ENCODE data around the gene GNG13. TPM values are rescaled to one million over a fixed set of nuclear protein-coding genes. Genes with fewer than 3 reads are reported as not detected.

The GNG13 gene
- total RNA-seq, 1 donor from 2014 or later: not detected

DNA sequence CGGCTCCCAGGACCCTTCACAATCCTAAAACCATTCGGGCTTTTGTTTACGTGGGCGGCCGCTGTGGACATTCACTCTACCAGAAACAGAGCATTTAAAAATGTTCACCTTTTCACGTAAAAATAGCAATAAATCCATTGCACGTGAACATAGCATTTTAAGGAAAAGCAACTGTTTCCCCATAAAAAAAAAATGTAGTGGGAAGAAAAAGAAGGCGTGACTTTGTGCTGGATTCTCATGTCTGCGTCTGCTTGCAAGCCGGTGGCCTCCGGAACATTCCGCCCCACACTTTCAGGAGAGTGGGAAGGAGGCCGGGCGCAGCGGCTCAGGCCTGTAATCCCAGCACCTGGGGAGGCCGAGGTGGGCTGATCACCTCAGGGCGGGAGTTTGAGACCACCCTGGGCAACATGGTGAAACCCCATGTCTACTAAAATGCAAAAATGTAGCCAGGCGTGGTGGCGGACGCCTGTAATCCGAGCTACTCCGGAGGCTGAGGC is 13.4 kb upstream of the GNG13 start:
- intact Hi-C loops (cut with DNase I): no loop called here
- Histone ChIP-seq H3K4me1 (peaks cover 8% of the 10 kb centered on the region), H3K4me3 (no peak overlapping the region), H3K36me3 (no peaks in the 10 kb centered on the region), H3K9me3 (no peaks in the 10 kb centered on the region), H3K27ac (no peak overlapping the region), H3K27me3 (ENCODE audit: low read depth) (peaks cover 68% of the 10 kb centered on the region)
- TF ChIP-seq, protein P1, sequence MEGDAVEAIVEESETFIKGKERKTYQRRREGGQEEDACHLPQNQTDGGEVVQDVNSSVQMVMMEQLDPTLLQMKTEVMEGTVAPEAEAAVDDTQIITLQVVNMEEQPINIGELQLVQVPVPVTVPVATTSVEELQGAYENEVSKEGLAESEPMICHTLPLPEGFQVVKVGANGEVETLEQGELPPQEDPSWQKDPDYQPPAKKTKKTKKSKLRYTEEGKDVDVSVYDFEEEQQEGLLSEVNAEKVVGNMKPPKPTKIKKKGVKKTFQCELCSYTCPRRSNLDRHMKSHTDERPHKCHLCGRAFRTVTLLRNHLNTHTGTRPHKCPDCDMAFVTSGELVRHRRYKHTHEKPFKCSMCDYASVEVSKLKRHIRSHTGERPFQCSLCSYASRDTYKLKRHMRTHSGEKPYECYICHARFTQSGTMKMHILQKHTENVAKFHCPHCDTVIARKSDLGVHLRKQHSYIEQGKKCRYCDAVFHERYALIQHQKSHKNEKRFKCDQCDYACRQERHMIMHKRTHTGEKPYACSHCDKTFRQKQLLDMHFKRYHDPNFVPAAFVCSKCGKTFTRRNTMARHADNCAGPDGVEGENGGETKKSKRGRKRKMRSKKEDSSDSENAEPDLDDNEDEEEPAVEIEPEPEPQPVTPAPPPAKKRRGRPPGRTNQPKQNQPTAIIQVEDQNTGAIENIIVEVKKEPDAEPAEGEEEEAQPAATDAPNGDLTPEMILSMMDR (IDR thresholded peaks at IDR 0.05): no peak
- no peak for DNase-seq
- ATAC-seq: no peak

DNA sequence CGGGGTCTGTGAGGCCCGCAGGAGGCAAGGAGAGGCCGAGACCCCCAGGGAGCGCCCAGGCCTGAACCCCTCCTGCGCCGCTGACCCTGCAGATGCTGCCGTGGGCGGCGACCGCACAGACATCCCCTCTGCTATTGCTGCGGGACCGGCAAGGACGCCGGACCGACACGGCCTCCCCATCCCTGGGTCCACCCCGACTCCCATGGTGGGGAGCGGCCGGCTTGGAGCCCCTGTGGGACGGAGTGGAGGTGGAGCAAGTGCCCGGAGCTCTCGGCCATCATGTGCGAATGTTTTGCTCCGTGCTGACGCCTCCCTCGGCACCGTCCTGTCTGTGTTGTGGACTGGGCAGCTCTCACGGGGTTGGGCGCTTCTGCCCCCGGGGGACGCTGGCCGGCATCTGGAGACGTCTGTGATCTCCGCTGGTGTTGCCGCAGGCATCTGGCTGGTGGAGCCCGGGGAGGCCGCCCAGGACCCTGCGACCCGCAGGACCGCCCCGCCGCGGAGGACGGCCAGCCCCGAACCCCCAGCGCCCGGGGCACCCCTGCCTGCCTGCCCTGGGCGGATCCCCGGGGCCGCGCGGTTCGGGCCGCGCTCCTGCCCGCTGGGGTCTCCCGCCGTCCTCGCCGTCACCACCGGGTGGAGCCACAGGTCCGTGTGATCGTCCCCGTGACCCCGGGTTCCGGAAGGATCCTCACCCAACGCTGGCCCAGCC is 12.8 kb upstream of the GNG13 start:
- no peak overlapping the region for H3K27ac ChIP-seq
- peak overlapping the region; percentile 27 for H3K4me3 ChIP-seq
- TF ChIP-seq, protein P1 (IDR thresholded peaks at IDR 0.05): peak; percentile 52
- no peaks in the 10 kb centered on the region for H3K36me3 ChIP-seq
- intact Hi-C loops (cut with DNase I): no loop called here
- DNase-seq (no peak), ATAC-seq (peak; percentile 45 to 66)
- peaks cover 13% of the 10 kb centered on the region for H3K4me1 ChIP-seq
- H3K9me3 ChIP-seq: no peaks in the 10 kb centered on the region
- H3K27me3 ChIP-seq (ENCODE audit: low read depth): peaks cover 65% of the 10 kb centered on the region

DNA sequence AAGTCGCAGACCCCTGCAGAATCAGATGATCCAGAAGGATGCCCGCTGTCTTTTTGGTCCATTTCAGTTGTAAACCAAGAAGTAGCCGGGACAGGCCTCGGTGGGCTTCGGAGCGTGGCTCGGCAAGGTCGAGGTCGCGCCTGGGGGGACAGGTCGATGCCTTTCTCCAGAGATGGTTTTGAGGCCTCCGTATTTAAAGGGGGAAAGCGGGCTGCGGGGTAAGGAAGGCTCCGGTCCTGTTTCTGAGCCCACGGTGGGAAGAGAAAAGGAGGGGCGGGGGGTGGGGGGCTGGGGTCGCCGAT is 7.5 kb upstream of the GNG13 start:
- ATAC-seq: no peak
- Histone ChIP-seq H3K27ac (peak overlapping the region; percentile 98), H3K36me3 (no peaks in the 10 kb centered on the region), H3K4me3 (peak overlapping the region; percentile 94), H3K27me3 (ENCODE audit: low read depth) (peaks cover 16% of the 10 kb centered on the region), H3K9me3 (no peaks in the 10 kb centered on the region), H3K4me1 (peaks cover 24% of the 10 kb centered on the region)
- intact Hi-C loops (cut with DNase I): no loop called here
- no peak for DNase-seq
- TF ChIP-seq, protein P1 (IDR thresholded peaks at IDR 0.05): no peak

DNA sequence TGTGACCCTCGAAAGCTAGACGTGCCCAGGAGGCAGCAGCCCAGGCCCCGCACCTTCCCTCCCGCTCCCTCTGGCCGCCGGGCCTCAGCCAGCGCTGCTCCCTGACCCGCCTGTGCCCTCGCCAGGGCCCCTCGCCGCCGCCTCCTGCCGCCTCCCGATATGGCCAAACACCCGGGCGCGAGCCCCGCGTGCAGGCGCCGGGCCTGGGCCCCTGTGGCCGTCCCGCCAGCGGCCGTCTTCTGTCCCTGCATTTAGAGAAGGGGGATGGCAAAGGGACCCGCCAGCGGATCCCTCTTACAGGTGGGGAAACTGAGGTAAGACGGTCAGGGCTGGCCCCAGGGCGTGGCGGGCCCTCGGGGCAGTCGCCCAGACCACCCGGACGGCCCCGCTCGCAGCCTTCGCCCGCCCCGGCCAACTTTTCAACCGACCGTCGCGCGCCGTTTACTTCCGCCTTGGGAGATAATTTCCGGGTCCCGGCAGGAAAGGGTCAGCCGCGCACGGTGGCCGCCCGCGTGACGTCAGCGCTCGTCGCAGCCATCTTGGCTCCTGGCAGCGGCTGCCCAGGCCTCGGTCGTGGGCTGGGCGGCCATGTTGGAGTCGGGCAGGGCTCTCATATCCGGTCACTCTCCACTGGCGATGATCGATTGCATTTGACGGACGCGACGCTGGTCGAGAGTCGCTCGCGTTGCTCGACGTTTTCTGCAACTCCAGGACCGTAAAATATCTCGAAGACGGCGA is 7.0 kb upstream of the GNG13 start:
- Histone ChIP-seq H3K4me1 (peaks cover 24% of the 10 kb centered on the region), H3K27ac (peak overlapping the region; percentile 98), H3K9me3 (no peaks in the 10 kb centered on the region), H3K4me3 (peak overlapping the region; percentile 94), H3K27me3 (ENCODE audit: low read depth) (peaks cover 10% of the 10 kb centered on the region), H3K36me3 (no peaks in the 10 kb centered on the region)
- ATAC-seq (peak; percentile 97 to 99), DNase-seq (peak; percentile 96)
- TF ChIP-seq, protein P1 (IDR thresholded peaks at IDR 0.05): no peak
- intact Hi-C loops (cut with DNase I): no loop called here

DNA sequence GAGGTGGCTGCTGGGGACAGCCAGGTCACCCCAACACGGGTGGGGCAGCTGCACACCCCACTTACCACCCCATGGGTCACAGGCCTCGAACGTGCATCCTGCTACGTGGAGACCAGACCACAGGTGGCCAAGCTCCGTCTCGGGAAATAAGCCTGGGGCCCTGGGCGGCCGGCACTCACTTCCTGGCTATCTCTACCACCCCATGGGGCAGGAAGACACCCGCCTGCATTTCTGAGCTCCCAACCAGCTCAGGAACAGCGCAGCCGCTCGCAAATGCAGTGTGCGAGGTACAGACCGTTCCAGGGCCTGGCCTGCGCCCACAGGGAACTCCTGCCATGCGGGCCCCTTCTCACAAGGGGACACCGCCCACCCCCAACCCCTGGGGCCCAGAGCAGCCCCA is 4.9 kb upstream of the GNG13 start:
- DNase-seq: no peak
- H3K27me3 ChIP-seq (ENCODE audit: low read depth): peaks cover 13% of the 10 kb centered on the region

More for the DNA sequence above, 4.9 kb upstream of the GNG13 start:
- Histone ChIP-seq H3K4me1 (peaks cover 24% of the 10 kb centered on the region), H3K27ac (no peak overlapping the region), H3K4me3 (no peak overlapping the region), H3K9me3 (no peaks in the 10 kb centered on the region), H3K36me3 (no peaks in the 10 kb centered on the region)
- no peak for ATAC-seq
- intact Hi-C loops (cut with DNase I): no loop called here
- TF ChIP-seq, protein P1 (IDR thresholded peaks at IDR 0.05): no peak

Data from lower lobe of right lung (tissue), 2 donors.